ENCODE data around the gene KANSL3. TPM values are rescaled to one million over a fixed set of nuclear protein-coding genes. Genes with fewer than 3 reads are reported as not detected.

KANSL3 gene
- polyA plus RNA-seq, 2 donors = 11.9 to 17.2 TPM

DNA sequence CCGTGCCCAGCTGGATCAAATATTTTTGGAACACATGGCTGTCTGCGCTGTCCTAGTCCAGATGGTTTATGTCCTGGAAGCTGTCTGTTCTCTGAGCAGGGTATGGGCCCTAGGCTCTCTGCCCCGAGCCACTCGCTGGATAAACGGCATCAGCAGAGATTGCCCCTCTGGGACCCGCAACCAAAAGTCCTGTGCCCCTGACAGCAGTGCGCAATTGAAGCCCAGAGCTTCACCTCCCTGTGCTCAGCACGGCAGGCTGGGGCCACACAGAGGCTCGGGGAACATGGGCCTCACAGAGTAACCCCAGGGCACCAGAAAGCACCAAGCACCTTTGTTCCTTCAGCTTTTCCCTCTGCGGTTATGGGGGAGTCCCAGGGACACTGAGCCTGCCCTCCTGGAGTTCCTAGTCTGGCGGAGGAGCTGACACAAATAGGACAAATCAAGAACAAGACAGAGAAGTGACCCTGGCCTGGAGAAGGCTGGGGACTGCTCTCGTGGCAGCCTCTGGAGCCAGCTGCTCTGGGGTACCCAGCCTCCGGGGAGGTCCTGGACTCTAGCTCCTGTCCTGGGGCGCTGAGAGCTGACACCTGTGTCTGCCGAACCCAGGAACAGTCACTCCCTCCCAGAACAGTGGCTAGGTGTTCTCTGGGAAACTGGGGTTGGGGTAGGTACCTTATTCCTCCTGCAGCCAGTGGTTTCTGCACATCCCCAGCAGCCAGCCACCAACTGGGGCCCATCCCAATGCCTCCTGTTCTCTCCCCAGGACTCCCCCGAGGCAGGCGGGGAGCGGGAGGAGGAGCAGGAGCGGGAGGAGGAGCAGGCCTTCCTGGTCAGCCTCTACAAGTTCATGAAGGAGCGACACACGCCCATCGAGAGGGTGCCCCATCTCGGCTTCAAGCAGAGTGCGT is 89.3 kb downstream of the KANSL3 start:
- Histone ChIP-seq H3K4me1 (ENCODE audit: control insufficient read depth in 2 of 2, insufficient read depth in 2 of 2, low read length in 1 of 2) (peaks cover 0 to 5% of the 10 kb centered on the region in 2 donors), H3K4me3 (ENCODE audit: low read depth in 1 of 2, low read length in 2 of 2) (no peak overlapping the region), H3K9me3 (ENCODE audit: control insufficient read depth in 2 of 2, insufficient read depth in 1 of 2, low read depth in 1 of 2, low read length in 1 of 2) (peaks cover 0 to 3% of the 10 kb centered on the region in 2 donors), H3K27me3 (ENCODE audit: control insufficient read depth in 1 of 2, insufficient read depth in 2 of 2, low read length in 2 of 2) (no peaks in the 10 kb centered on the region), H3K36me3 (ENCODE audit: control insufficient read depth in 2 of 2, insufficient read depth in 2 of 2, low read length in 1 of 2) (peaks cover 0 to 21% of the 10 kb centered on the region in 2 donors), H3K27ac (ENCODE audit: low read depth in 2 of 2, low read length in 1 of 2) (no peak overlapping the region)
- WGBS, 2 donors = 86 to 87% methylated on average over 24 of the region's 24 CpGs

DNA sequence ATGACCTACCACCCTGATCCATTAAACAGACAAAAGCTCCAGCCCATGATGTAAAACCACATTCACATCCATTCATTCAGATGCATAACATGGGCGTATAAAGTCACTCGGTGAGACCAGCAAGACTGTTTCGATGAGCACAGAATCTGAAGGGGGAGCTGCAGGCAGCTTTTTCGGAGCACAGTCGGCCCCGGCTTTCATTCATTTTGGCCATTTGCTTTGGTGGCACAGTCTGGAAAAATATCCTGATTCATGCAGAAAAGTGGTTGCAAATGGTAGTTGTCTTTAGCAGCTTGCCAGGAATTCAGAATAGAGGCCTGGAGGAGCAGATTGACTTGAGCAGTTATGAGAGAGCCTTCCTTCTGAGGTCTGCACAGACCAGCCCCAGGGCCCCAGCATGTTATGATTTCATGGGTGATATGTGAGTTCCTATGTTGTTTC is 90.4 kb downstream of the KANSL3 start:
- H3K4me1 ChIP-seq (ENCODE audit: control insufficient read depth in 2 of 2, insufficient read depth in 2 of 2, low read length in 1 of 2) = peaks cover 0 to 5% of the 10 kb centered on the region in 2 donors
- H3K36me3 ChIP-seq (ENCODE audit: control insufficient read depth in 2 of 2, insufficient read depth in 2 of 2, low read length in 1 of 2) = peaks cover 0 to 20% of the 10 kb centered on the region in 2 donors

GRCh38 chr2:96547203-96547641 is 90.9 kb downstream of the KANSL3 start:
- H3K36me3 ChIP-seq (ENCODE audit: control insufficient read depth in 2 of 2, insufficient read depth in 2 of 2, low read length in 1 of 2) = peaks cover 0 to 19% of the 10 kb centered on the region in 2 donors
- H3K4me3 ChIP-seq (ENCODE audit: low read depth in 1 of 2, low read length in 2 of 2) = no peak overlapping the region
- WGBS, 2 donors = 88 to 91% methylated on average over 7 of the region's 7 CpGs
- no peaks in the 10 kb centered on the region for H3K27me3 ChIP-seq (ENCODE audit: control insufficient read depth in 1 of 2, insufficient read depth in 2 of 2, low read length in 2 of 2)
- no peak overlapping the region for H3K27ac ChIP-seq (ENCODE audit: low read depth in 2 of 2, low read length in 1 of 2)
- peaks cover 0 to 3% of the 10 kb centered on the region in 2 donors for H3K9me3 ChIP-seq (ENCODE audit: control insufficient read depth in 2 of 2, insufficient read depth in 1 of 2, low read depth in 1 of 2, low read length in 1 of 2)
- H3K4me1 ChIP-seq (ENCODE audit: control insufficient read depth in 2 of 2, insufficient read depth in 2 of 2, low read length in 1 of 2) = peaks cover 0 to 5% of the 10 kb centered on the region in 2 donors

More for the DNA sequence above, 90.4 kb downstream of the KANSL3 start:
- no peak overlapping the region for H3K27ac ChIP-seq (ENCODE audit: low read depth in 2 of 2, low read length in 1 of 2)
- H3K9me3 ChIP-seq (ENCODE audit: control insufficient read depth in 2 of 2, insufficient read depth in 1 of 2, low read depth in 1 of 2, low read length in 1 of 2) = peaks cover 0 to 3% of the 10 kb centered on the region in 2 donors
- WGBS, 2 donors = 78 to 83% methylated on average over 6 of the region's 6 CpGs
- no peak overlapping the region for H3K4me3 ChIP-seq (ENCODE audit: low read depth in 1 of 2, low read length in 2 of 2)
- H3K27me3 ChIP-seq (ENCODE audit: control insufficient read depth in 1 of 2, insufficient read depth in 2 of 2, low read length in 2 of 2) = no peaks in the 10 kb centered on the region

DNA sequence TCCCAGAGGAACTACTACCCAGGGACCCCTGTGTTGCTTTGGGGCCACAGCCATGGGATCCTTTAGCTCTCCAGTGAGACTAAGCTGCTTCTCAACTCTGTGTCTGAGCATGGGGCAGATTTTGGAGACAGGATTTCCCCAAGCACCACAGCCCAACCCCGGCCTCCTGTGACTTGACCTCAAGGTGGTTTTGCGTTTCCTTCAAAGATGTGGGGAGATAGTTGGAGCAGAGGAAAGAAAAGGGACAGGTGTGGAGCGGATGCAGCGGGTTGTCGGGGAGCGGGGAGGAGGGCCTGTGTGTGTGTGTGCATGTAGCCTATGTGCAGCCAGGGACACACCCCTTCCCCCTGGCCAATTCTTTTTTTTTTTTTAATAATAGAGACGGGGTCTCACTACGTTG is 91.3 kb downstream of the KANSL3 start:
- Histone ChIP-seq H3K9me3 (ENCODE audit: control insufficient read depth in 2 of 2, insufficient read depth in 1 of 2, low read depth in 1 of 2, low read length in 1 of 2) (peaks cover 0 to 3% of the 10 kb centered on the region in 2 donors), H3K27ac (ENCODE audit: low read depth in 2 of 2, low read length in 1 of 2) (no peak overlapping the region), H3K4me1 (ENCODE audit: control insufficient read depth in 2 of 2, insufficient read depth in 2 of 2, low read length in 1 of 2) (peaks cover under 1 to 5% of the 10 kb centered on the region in 2 donors), H3K27me3 (ENCODE audit: control insufficient read depth in 1 of 2, insufficient read depth in 2 of 2, low read length in 2 of 2) (no peaks in the 10 kb centered on the region), H3K4me3 (ENCODE audit: low read depth in 1 of 2, low read length in 2 of 2) (no peak overlapping the region), H3K36me3 (ENCODE audit: control insufficient read depth in 2 of 2, insufficient read depth in 2 of 2, low read length in 1 of 2) (peaks cover 0 to 17% of the 10 kb centered on the region in 2 donors)
- WGBS, 2 donors = 75% methylated on average over 8 of the region's 8 CpGs

- Histone ChIP-seq H3K36me3 (ENCODE audit: control insufficient read depth in 2 of 2, insufficient read depth in 2 of 2, low read length in 1 of 2) (peaks cover 0 to 16% of the 10 kb centered on the region in 2 donors), H3K27ac (ENCODE audit: low read depth in 2 of 2, low read length in 1 of 2) (no peak overlapping the region), H3K4me3 (ENCODE audit: low read depth in 1 of 2, low read length in 2 of 2) (no peak overlapping the region), H3K27me3 (ENCODE audit: control insufficient read depth in 1 of 2, insufficient read depth in 2 of 2, low read length in 2 of 2) (no peaks in the 10 kb centered on the region), H3K4me1 (ENCODE audit: control insufficient read depth in 2 of 2, insufficient read depth in 2 of 2, low read length in 1 of 2) (peaks cover 3 to 5% of the 10 kb centered on the region in 2 donors), H3K9me3 (ENCODE audit: control insufficient read depth in 2 of 2, insufficient read depth in 1 of 2, low read depth in 1 of 2, low read length in 1 of 2) (peaks cover 0 to 3% of the 10 kb centered on the region in 2 donors)
- WGBS, 2 donors = 85% methylated on average over 5 of the region's 5 CpGs
Observed at GRCh38 chr2:96546321-96546720, 91.8 kb downstream of the KANSL3 start.

Other genes starting within 250 kb of the KANSL3 start
- under 1 TPM in 1 of 2 donors, not detected in 1; 0.06 TPM for gene NEURL3, start 133.0 kb downstream of the KANSL3 start, polyA plus RNA-seq
- gene ARID5A, start 101.6 kb downstream of the KANSL3 start, polyA plus RNA-seq = 1 to 10 TPM; 8.0 to 9.7 TPM
- under 1 TPM; 0.02 to 0.20 TPM for gene FER1L5, start 4.5 kb upstream of the KANSL3 start, polyA plus RNA-seq
- gene LMAN2L, start 101.8 kb upstream of the KANSL3 start, polyA plus RNA-seq = 1 to 10 TPM; 5.3 to 6.2 TPM
- 1 to 10 TPM; 3.2 to 5.0 TPM for gene CNNM4, start 122.6 kb upstream of the KANSL3 start, polyA plus RNA-seq
- 1 to 10 TPM; 3.8 to 3.9 TPM for gene CNNM3, start 178.0 kb upstream of the KANSL3 start, polyA plus RNA-seq
- gene ANKRD23, start 205.7 kb upstream of the KANSL3 start, polyA plus RNA-seq = 1 to 10 TPM; 1.2 to 5.0 TPM
- gene ANKRD39, start 219.7 kb upstream of the KANSL3 start, polyA plus RNA-seq = 10 to 100 TPM; 11.9 to 12.2 TPM
- 10 to 100 TPM; 13.1 to 14.2 TPM for gene SEMA4C, start 231.8 kb upstream of the KANSL3 start, polyA plus RNA-seq

Measured in esophagus (tissue), 2 donors.